Right lobe of liver (tissue), 4 donors: ENCODE data around the gene FAM3A.

Source experiments
- POLR2A ChIP-seq: fragments of 450-650 bp; IDR thresholded peaks from one replicate; pipeline ENCODE4 v1.6.1; 2017; ENCODE audit warnings: antibody characterized with exemption, mild to moderate bottlenecking
- TF ChIP-seq, protein P1 (sequence below), 4 donors: fragments of 200-600 bp in 3 of 4; fragments of 450-650 bp in 1 of 4; IDR thresholded peaks; one replicate each; pipeline versions ENCODE4 v1.5.1 to v1.8.0; 2016 to 2022; ENCODE audit warnings: antibody characterized with exemption in 4 of 4, mild to moderate bottlenecking in 2 of 4
- donor health status: DM: no; HTN: no; CAD: no.
- donor health status: DM: no; HTN: no; CAD: no.
- donor health status: DM: no; HTN: yes; CAD: no.

DNA sequence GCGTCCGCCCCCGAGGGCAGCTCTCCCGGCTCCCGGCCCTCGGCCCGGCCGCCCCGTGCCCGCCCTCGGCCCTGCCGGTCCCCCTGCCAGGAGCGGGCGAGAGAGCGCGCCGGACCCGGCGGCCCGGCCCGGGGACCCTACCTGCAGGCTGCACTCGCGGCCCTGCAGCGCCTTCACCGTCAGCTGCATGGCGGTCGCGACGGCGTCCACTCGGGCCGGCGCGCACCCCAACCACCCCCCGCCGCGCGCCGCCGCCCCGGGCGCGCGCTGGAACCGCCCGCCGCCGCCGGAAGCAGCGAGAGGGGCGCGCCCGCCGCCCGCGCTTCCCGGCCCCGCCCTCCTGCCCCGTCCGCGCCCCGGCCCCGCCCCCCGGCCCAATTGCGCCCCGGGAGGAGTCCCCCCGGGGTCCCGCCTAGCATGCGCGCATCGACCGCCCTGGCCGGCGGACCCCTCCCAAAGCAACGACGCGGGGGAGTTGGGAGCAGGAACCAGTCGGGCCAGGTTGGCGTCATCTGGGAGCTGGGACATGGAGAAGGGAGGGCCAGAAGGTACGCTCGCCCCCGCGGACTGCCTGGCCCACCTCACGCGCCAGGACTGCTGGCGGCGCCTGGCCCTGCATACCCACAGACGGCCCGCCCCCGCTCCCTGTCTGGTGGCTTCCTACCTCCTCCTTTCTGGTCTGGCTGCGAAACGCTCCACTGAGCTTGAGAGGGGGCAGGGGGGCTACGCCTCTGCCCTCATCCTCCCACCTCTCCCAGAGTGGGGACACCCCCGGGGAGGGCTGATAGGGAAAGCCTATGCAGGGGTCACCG lies 29.4 kb downstream of the FAM3A start, which contains the start of gene UBL4A:
- TF ChIP-seq, protein P1, sequence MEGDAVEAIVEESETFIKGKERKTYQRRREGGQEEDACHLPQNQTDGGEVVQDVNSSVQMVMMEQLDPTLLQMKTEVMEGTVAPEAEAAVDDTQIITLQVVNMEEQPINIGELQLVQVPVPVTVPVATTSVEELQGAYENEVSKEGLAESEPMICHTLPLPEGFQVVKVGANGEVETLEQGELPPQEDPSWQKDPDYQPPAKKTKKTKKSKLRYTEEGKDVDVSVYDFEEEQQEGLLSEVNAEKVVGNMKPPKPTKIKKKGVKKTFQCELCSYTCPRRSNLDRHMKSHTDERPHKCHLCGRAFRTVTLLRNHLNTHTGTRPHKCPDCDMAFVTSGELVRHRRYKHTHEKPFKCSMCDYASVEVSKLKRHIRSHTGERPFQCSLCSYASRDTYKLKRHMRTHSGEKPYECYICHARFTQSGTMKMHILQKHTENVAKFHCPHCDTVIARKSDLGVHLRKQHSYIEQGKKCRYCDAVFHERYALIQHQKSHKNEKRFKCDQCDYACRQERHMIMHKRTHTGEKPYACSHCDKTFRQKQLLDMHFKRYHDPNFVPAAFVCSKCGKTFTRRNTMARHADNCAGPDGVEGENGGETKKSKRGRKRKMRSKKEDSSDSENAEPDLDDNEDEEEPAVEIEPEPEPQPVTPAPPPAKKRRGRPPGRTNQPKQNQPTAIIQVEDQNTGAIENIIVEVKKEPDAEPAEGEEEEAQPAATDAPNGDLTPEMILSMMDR (IDR thresholded peaks at IDR 0.05): no peak
- peak; percentile 53 for TF ChIP-seq POLR2A
